ENCODE data around the gene THSD4.
"Not testable (repeated sequence)": the region's sequence is repeated elsewhere in the genome, so short reads cannot be mapped to it uniquely, and the experiment has no call there.

Gene THSD4

DNA sequence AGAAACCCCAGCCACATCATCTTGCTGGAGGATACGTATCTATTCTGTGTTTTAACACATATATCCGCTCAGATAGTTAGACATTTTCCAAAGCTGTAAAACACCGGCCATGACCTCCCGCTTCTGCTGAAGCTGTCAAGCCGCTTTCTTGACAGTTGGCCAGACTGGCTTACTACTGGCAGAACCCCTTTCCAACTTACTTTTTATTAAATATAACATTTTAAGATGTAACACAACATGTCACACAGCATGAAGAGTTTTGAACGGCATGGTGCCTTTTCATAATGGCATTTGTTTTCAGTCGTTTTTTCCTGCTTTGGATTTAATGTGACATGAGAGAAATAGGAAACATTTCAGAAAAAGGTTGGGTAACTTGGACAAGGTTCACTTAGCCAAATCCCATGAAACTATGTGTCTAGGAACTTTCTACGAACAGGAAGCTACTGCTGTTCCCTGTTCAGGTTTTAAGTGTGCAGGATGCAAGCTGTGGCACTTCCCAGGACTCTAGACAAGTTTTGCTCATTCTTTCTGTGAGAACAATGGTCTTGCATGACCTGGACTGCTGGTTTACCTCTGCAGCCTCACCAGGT lies 281.4 kb downstream of the THSD4 start:
- no peak for DNase-seq

- DNase-seq: no peak
Measured at GRCh38 chr15:71397377-71397776, 282.1 kb downstream of the THSD4 start.

DNA sequence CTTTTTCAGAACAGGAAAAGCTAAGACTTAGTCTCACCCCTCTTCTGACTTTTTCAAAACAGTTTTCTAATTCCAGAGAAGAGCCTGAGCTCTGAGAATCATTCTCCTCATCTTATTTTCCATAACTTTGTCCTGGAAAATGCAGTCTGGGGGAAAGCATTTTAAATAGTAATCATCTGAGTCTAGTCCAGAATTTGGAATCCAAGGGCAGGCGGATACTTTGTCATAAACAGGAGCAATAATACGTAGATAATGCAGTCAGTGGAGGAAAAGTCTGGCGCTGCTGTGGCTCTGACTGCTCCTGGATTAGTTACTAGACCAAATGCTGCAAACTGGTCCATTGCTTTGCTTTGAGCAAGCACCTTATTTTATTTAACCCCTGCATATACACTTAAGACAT lies 285.0 kb downstream of the THSD4 start:
- DNase-seq: no peak

GRCh38 chr15:71401728-71402127 lies 286.5 kb downstream of the THSD4 start:
- DNase-seq: not testable (repeated sequence)

DNA sequence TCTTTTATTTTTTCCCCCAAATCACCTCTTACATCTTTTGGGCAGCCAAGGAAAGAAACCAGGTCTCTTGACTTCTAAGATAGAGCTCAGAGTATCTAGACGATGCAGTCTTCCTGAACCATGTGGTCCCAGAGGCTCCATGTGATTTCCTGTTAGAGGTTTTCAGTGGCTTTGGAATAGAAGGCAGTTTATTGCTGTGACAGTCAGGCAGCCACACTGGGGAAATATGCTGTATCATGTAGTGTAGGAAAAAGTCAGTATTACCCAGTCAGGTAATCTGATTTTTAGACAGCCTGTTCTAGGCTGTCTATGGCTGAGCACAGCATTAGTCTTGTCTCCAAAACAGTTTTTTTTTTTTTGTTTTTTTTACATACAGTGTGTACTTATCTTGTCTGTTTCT lies 294.3 kb downstream of the THSD4 start:
- DNase-seq: no peak

DNA sequence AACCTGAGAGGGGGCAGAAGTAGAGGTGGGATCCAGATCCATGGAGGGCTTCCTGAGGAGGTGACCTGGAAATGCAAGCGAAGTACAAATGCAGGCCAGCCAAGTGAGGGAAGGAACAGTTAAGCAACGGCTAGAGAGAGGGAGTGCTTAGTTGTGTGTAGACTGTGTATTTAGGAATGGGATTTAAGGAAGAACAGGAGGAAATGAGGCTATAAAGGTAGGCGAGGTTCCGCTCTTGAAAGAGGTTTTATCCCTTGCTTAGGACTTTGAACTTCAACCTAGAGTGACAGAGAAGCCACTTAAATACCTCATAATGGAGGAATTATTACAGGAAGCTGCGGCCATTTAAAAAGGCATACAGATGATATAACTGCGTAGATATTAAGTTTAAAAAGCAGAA lies 295.1 kb downstream of the THSD4 start:
- DNase-seq: no peak

DNA sequence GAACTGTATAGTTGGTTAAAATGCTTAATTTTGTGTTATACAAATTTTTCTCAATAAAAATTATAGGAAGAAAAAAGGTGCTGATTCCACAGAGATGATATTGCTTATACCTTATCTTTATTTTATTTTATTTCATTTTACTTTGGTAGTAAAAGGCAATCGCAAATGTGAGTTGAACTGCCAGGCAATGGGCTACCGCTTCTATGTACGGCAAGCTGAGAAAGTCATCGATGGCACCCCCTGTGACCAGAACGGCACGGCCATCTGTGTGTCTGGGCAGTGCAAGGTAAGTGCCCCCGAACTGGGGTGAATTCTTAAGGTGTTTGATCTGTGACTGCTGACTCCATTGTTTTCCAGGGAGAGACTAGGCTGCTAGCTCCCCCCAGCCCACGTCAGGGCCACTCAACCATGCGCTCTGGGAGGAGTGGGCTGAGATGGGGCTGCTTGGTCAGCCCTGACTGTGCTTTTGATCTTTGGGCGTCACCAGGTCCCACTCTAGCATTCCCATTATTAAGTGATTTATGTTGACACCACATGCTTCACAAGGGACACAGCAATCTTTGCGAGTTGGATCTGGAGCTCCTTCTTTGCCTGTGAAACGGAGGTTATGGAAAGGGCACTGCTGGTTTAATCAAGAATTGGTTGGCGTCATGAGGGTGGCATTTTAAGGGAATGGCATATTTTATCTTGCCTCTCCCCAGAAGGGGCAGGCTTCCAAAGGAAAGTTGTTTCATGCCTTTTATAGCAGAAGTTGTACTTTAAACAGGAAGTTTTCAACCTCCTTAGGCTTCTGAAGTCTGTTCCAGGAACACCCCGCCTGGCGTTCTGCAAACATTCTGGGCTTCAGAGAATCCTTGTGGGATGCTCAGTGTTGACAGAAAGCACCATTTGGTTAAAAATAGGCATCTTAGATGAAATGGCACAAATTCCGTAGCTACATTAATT lies 296.5 kb downstream of the THSD4 start:
- DNase-seq: no peak

DNA sequence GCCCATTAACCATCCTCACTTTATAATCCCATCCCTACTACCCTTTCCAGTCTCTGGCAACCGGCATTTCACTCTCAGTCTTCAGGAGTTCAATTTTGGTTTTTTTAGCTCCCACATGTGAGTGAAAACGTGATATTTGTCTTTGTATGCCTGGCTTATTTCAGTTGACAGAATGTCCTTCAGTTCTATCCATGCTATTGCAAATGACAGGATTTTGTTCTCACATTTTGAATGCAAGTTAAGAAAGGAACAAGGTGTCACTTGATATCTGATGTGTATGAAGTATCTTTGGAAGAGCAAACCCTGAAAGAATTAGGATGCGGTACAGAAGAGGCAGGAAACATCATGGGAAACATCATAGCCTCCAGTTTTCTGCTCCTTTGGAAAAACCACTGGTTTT lies 298.1 kb downstream of the THSD4 start:
- no peak for DNase-seq

DNA sequence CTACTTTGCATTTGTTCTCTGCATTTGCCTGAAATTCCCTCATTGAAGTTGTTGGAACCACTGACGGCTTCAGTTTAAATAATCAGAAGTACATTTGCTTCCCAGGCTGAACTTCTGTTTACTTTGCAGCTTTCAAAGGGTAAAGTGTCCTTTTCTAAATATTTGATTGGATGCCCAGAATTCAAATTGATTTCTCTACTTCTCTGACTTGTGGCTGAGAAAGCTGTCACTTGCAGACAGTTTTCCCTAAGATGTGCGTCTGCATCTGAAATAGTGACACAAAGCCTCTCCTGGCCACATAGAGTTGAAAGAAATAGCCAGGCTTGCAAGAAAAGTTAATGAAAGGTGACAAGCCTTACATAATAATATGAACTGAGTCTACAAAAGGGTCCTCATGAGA lies 299.6 kb downstream of the THSD4 start:
- DNase-seq: no peak

DNA sequence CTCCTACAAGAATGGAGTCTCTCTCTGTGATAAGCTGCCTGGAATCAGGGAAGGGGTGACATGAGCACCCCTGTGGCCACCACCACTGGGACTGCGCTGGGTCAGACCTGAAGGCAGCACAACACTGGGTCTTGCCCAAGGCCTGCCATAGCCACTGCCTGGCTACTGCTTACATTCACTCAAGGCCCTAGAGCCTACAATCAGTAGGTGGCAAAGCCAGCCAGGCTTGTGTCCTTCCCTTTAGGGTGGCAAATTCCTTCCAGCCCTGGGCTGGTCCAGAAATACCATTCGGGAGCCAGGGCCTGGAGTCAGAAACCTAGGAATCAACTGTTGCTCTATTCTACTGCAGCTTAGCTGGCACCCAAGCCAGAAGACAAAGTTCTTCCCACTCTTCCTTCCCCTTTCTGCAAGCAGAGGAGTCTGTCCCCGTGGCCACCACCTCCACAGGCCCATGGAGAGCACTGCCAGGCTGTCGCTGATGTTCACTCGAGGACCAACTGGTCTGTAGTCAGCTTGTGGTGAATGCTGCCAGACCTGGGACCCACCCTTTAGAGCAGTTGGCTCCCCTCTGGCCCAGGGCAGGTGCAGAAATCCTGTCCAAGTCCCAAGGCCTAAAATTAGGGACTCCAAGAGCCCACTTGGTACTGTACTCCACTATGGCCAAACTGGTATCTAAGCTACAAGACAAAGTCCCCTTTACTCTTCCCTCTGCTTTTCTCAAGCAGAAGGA lies 307.4 kb downstream of the THSD4 start:
- no peak for DNase-seq

DNA sequence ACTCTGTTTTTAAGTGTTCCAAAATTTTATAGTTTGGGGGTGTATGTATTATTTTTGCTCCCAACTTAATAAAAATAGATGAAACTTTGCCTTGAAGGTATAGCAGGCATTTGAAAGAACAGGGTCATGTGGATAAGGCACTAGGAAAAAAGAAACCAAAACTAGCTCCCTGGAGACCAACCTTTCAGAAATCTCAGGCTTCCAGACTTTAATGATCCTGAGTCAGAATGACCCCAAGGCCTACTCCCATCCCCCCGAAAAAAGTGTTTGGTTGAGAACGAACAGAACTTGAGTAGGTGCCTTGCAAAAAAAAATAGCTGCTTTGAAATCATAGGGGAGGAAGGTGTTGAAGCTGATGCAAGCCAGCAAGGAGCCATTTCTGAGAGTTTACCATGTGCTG lies 309.5 kb downstream of the THSD4 start:
- DNase-seq: no peak

- DNase-seq: no peak
Measured at GRCh38 chr15:71425388-71425787, 310.1 kb downstream of the THSD4 start.

GRCh38 chr15:71426792-71427191 lies 311.5 kb downstream of the THSD4 start:
- no peak for DNase-seq

- DNase-seq: no peak
Measured at GRCh38 chr15:71430782-71431181, 315.5 kb downstream of the THSD4 start.

DNA sequence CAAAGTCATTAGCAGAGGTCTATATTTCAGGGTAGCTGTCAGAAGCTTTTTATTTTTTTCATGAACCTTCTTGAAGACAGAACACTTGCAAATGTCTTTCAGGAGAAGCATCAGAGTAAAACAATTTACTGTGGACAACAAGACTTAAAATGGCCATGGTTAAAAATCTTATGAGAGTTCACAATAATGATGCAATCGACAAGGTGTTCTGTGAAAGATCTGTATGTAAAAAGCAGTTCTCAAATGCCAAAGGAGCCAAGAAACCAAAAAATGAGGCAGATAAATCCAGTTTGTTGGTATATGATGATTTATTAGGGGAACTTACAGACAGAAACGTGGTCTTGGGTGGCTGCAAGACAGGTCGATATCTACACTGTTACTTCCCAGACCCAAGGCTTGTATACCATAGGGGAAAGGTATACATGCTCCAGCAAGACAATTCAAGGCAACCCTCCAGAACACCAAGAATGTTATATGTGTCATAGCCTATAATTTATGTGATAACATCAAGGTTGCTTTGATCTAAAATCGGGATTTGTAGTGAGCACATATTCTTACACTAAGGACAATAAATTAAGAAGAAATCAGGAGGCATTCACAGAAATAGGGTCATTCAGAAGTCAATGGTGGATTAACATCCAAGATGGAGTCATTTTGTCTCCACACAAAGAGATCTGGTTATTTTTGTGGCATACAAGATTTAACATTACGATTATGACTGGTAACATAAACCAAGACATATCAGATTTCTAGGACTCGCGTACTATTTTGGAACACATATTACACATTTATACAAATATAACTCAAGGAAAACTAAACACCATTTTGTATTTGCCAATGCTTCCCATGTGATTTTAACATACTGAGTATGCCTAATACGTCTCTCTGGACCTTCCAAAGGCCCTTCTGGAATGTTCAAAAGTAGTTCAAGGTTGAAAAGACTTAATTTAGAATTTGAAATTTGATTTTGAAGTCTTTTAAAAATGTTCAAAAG lies 316.4 kb downstream of the THSD4 start:
- DNase-seq: no peak

DNA sequence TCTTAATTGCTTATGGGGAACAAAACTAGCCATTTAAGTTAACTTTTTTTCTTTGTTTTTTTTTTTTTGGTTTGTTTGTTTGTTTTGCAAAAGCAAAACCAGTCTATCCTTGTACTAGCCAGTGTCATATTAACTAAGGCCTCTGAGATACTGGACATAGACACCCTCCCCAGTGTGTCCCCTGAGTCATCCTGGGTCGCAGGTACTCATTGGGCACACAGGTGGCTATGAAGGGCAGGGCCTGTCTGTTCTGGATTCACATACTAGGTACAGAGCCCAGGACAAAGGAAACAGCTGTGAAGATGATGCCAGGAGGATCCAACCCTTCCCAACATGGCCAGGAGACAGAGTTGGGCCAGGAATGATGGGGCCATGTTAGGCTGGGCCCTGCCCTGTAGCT lies 318.1 kb downstream of the THSD4 start:
- no peak for DNase-seq

DNA sequence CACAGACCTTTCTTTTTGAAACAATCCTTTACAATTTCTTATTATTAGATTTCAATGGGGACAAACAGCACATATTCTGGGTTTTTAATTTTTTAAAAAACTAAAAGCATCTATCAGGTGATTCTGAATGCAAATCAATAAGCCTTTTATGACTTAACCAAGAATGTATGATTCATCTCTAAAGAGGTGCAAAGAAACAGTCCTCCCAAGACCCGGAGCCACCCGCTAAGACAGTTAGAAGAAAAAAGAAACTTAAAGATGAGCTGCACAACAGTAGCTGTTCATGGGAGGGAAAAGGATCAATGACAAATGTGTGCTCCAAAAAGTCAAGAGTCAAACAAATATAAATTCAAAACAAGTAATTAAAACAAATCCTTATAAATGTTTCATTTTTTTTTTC lies 319.5 kb downstream of the THSD4 start:
- DNase-seq: no peak

GRCh38 chr15:71435552-71435951 lies 320.3 kb downstream of the THSD4 start:
- DNase-seq: no peak

GRCh38 chr15:71436854-71437253 lies 321.6 kb downstream of the THSD4 start:
- DNase-seq: no peak

DNA sequence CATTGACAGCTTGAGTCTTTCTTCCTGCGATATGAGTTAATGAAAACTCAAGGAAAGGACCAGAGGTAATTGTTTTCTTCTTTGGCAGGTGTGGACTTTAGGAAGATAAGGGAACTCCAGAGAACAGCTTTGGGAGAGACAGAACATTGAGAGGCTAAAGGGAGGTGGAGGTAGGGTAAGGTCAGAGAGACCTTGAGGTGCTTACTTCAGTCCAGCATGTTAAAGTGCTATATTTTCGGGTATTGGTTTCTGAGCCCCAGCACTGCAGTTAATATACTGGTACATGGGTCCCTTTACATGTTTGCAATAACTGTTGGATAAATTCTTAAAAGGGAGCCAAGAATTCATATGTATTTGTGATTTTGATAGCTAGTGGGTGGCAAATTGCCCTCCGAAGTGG lies 322.1 kb downstream of the THSD4 start:
- DNase-seq: no peak

- no peak for DNase-seq
Measured at GRCh38 chr15:71437919-71438318, 322.6 kb downstream of the THSD4 start.

DNA sequence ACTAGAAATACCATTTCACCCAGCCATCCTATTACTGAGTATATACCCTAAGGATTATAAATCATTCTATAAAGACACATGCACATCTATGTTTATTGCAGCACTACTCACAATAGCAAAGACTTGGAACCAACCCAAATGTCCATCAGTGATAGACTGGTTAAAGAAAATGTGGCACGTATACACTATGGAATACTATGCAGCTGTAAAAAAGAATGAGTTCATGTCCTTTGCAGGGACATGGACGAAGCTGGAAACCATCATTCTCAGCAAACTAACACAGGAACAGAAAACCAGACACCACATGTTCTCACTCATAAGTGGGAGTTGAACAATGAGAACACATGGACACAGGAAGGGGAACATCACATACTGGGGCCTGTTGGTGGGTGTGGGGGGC lies 324.2 kb downstream of the THSD4 start:
- DNase-seq: not testable (repeated sequence)
